IMR-90 (cell line): ENCODE data around the gene SORBS1. TPM values are rescaled to one million over a fixed set of nuclear protein-coding genes. Genes with fewer than 3 reads are reported as not detected.

Experiments
- ATAC-seq: fragments of 200-7000 bp; cut with Tn5 transposase; 2 replicates; pipeline ENCODE4 v1.9.1; 2020; ENCODE audit warnings: low read depth, mild to moderate bottlenecking, moderate library complexity
- BruUV-seq: library from RNA; stranded (reverse); fragments of 400-500 nt; replicated peaks from 2 replicates; lab custom pipeline; 2021; lab: Mats Ljungman, UMichigan
- CTCF ChIA-PET: fragments of 300-600 bp; formaldehyde crosslinking; extraction: SDS; loops from one replicate; lab custom pipeline; 2021; ENCODE audit warnings: antibody characterized with exemption; lab: Yijun Ruan, JAX
- POLR2A ChIA-PET: fragments of 300-600 bp; sonication (Branson Sonifier 250); formaldehyde crosslinking; loops from one replicate; lab custom pipeline; 2022; ENCODE audit warnings: antibody characterized with exemption; ENCODE audit not compliant: unreplicated experiment; lab: Charles Lee
- DNase-seq: peaks from one replicate; pipeline ENCODE4 v3.0.0; 2013
- H2AFZ ChIP-seq: replicated peaks from 2 replicates; pipeline ENCODE3; 2013; ENCODE audit warnings: low read length, mild to moderate bottlenecking; ENCODE audit not compliant: poor library complexity
- H2AK5ac ChIP-seq: 2 replicates; pipeline ENCODE4 v1.6.1; 2013; ENCODE audit warnings: low read depth, low read length, inconsistent platforms
- H2AK9ac ChIP-seq: replicated peaks from 2 replicates; pipeline ENCODE3; 2013; ENCODE audit warnings: mild to moderate bottlenecking, low read depth, low read length, moderate library complexity; ENCODE audit not compliant: poor library complexity
- H2BK120ac ChIP-seq: 2 replicates; pipeline ENCODE4 v1.6.1; 2013; ENCODE audit warnings: low read depth, low read length, inconsistent platforms
- H2BK15ac ChIP-seq: 3 replicates; pipeline ENCODE4 v1.6.1; 2013; ENCODE audit warnings: low read depth, low read length, inconsistent platforms
- H2BK20ac ChIP-seq: 2 replicates; pipeline ENCODE4 v1.6.1; 2013; ENCODE audit warnings: low read depth, mild to moderate bottlenecking, inconsistent platforms, low read length, moderate library complexity
- H2BK5ac ChIP-seq: 2 replicates; pipeline ENCODE4 v1.6.1; 2013; ENCODE audit warnings: mild to moderate bottlenecking, low read depth, low read length, inconsistent platforms; ENCODE audit not compliant: poor library complexity, severe bottlenecking
- H3K14ac ChIP-seq: replicated peaks from 2 replicates; pipeline ENCODE4 v1.6.1; 2013; ENCODE audit warnings: low read depth, low read length, inconsistent platforms
- H3K18ac ChIP-seq: 2 replicates; pipeline ENCODE4 v1.6.1; 2013; ENCODE audit warnings: low read depth, low read length, control low read depth
- H3K23ac ChIP-seq: 2 replicates; pipeline ENCODE4 v1.6.1; 2013; ENCODE audit warnings: low read depth, low read length, inconsistent platforms
- H3K27ac ChIP-seq: 2 replicates; pipeline ENCODE4 v1.5.1; 2013; ENCODE audit warnings: mild to moderate bottlenecking, control low read depth, low read length; ENCODE audit not compliant: insufficient read depth
- H3K27me3 ChIP-seq: 2 replicates; pipeline ENCODE4 v1.6.1; 2013; ENCODE audit warnings: low read length; ENCODE audit not compliant: control insufficient read depth, insufficient read depth
- H3K36me3 ChIP-seq: 2 replicates; pipeline ENCODE4 v1.6.1; 2013; ENCODE audit warnings: low read length, mixed read lengths; ENCODE audit not compliant: control insufficient read depth, insufficient read depth
- H3K4ac ChIP-seq: 2 replicates; pipeline ENCODE4 v1.6.1; 2013; ENCODE audit warnings: low read depth, low read length, inconsistent platforms
- H3K4me1 ChIP-seq: 2 replicates; pipeline ENCODE4 v1.6.1; 2013; ENCODE audit warnings: low read length, mixed read lengths; ENCODE audit not compliant: control insufficient read depth, insufficient read depth
- H3K4me2 ChIP-seq: 2 replicates; pipeline ENCODE4 v1.6.1; 2013; ENCODE audit warnings: low read depth, mild to moderate bottlenecking, control low read depth, low read length, moderate library complexity
- H3K4me3 ChIP-seq: 2 replicates; pipeline ENCODE4 v1.5.1; 2013; ENCODE audit warnings: low read depth, mild to moderate bottlenecking, control low read depth, low read length, moderate library complexity; ENCODE audit not compliant: insufficient read depth
- H3K56ac ChIP-seq: 2 replicates; pipeline ENCODE4 v1.6.1; 2013; ENCODE audit warnings: low read length, inconsistent platforms; ENCODE audit not compliant: insufficient read depth; ENCODE audit errors: extremely low read depth
- H3K79me1 ChIP-seq, 2 experiments: 2 replicates each; pipeline ENCODE4 v1.6.1; 2013; ENCODE audit warnings: low read length in 2 of 2, inconsistent platforms in 1 of 2, low read depth in 1 of 2
- H3K9ac ChIP-seq: 2 replicates; pipeline ENCODE4 v1.6.1; 2013; ENCODE audit warnings: low read depth, low read length, control low read depth
- H3K9me1 ChIP-seq: 2 replicates; pipeline ENCODE4 v1.6.1; 2013; ENCODE audit warnings: low read length, inconsistent platforms; ENCODE audit not compliant: insufficient read depth
- H3K9me3 ChIP-seq: 2 replicates; pipeline ENCODE4 v1.6.1; 2013; ENCODE audit warnings: low read length; ENCODE audit not compliant: control insufficient read depth, insufficient read depth
- H4K20me1 ChIP-seq: 2 replicates; pipeline ENCODE4 v1.6.1; 2013; ENCODE audit warnings: low read length, inconsistent platforms; ENCODE audit not compliant: insufficient read depth
- H4K5ac ChIP-seq: 2 replicates; pipeline ENCODE4 v1.6.1; 2013; ENCODE audit warnings: mild to moderate bottlenecking, low read depth, low read length, control low read depth
- H4K8ac ChIP-seq, 2 experiments: 2 replicates each; pipeline ENCODE4 v1.6.1; 2013; ENCODE audit warnings: low read depth in 2 of 2, low read length in 2 of 2, control low read depth in 1 of 2, inconsistent platforms in 1 of 2
- H4K91ac ChIP-seq: 2 replicates; pipeline ENCODE4 v1.6.1; 2013; ENCODE audit warnings: low read depth, low read length, inconsistent platforms; ENCODE audit not compliant: insufficient read depth
- WGBS, 2 experiments: methylation state at CpG; one replicate each; pipeline versions ENCODE4 v1.1.5 to v1.1.7; 2013; ENCODE audit warnings: missing lambda C conversion rate in 2 of 2; ENCODE audit not compliant: insufficient read length in 1 of 2; ENCODE audit errors: extremely low coverage in 2 of 2; 5-methylcytosine and 5-hydroxymethylcytosine counted together
- dilution Hi-C: fragments of 300-500 bp; cut with HindIII; formaldehyde crosslinking; loops from one replicate; pipeline ENCODE4 v1.14.3; 2018; ENCODE audit warnings: low sequenced_read_pairs; ENCODE audit not compliant: unreplicated experiment
- in situ Hi-C: fragments of 300-500 bp; cut with MboI; formaldehyde crosslinking; loops from 3 replicates; pipeline ENCODE4 v1.14.3; 2019; ENCODE audit warnings: low sequenced_read_pairs, inconsistent platforms, mixed read lengths
- intact Hi-C: fragments of 100-400 bp; cut with micrococcal nuclease; formaldehyde crosslinking; loops from 2 replicates; pipeline ENCODE4 v1.10.0; 2022
- polyA plus RNA-seq, 3 experiments: library from polyadenylated mRNA; depleted of rRNA; stranded (reverse); fragments of >200 nt; gene quantifications; 2 replicates each; pipeline ENCODE4 v1.2.3, GENCODE V29; 2012; ENCODE audit warnings: low replicate concordance in 1 of 3
- total RNA-seq: library from RNA; depleted of rRNA; stranded (reverse); fragments of >200 nt; gene quantifications from 2 replicates; pipeline ENCODE4 v1.2.3, GENCODE V29; 2012
- TF ChIP-seq, protein P1 (sequence below): fragments of 150-350 bp; IDR thresholded peaks from 2 replicates; pipeline ENCODE4 v1.6.1; 2016; ENCODE audit warnings: low read depth, mild to moderate bottlenecking, low read length, moderate library complexity, borderline replicate concordance

SORBS1 gene
- total and polyA plus RNA-seq, 2 of the 4 experiments (the other 2 are of a cell fraction): 0.18 to 0.32 TPM

DNA sequence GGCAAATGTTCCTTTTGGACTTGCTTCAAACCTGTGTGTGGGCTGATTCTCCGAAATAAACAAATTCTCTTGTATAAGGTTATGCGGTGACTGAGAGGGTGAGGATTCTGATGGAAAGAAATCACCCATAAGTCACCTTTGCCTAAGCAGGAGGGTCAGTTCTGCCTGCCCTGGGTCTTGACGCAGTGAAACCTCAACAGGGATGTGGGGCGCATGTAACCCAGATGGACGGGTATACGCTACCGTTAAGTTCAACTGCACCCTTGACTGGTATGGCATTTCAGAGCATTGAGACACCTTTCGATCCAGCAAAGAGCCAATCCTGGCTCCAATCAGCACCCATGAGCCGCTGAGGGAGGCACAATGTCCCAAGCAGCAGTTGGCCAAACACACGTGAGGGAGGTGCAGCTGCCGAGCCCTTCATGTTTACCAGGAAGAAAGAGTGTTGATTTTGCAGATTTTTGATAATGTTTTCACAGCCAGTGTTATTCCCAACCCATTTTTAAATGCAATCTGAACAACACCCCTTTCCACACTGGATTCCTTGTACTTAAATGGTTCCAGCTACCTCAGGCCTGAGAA is 48.1 kb downstream of the SORBS1 start:
- Histone ChIP-seq H3K9me3 (no peaks in the 10 kb centered on the region), H3K27me3 (no peaks in the 10 kb centered on the region; the same call in 1 of the 2 replicates), H3K23ac (no peak overlapping the region), H2BK20ac (no peak overlapping the region), H3K56ac (no peak overlapping the region), H3K4me3 (no peak overlapping the region), H4K91ac (no peak overlapping the region), H2AK5ac (no peak overlapping the region), H4K20me1 (no peaks in the 10 kb centered on the region), H2AK9ac (no peak overlapping the region), H3K14ac (no peak overlapping the region), H3K79me1 (no peaks in the 10 kb centered on the region), H3K36me3 (no peaks in the 10 kb centered on the region), H3K9ac (no peak overlapping the region), H3K27ac (no peak overlapping the region), H2BK5ac (no peak overlapping the region), H2BK120ac (no peak overlapping the region), H3K4me2 (no peak overlapping the region), H3K9me1 (no peaks in the 10 kb centered on the region), H4K8ac (no peak overlapping the region), H3K18ac (no peak overlapping the region), H3K4me1 (0 out of 2 replicates have a peak, but pooled peaks cover 2% of the 10 kb centered on the region), H2AFZ (no peak overlapping the region), H4K5ac (no peak overlapping the region), H3K4ac (no peak overlapping the region), H2BK15ac (no peak overlapping the region)
- DNase-seq (no peak), ATAC-seq (no peak)
- dilution Hi-C loops: no loop called here
- TF ChIP-seq, protein P1, sequence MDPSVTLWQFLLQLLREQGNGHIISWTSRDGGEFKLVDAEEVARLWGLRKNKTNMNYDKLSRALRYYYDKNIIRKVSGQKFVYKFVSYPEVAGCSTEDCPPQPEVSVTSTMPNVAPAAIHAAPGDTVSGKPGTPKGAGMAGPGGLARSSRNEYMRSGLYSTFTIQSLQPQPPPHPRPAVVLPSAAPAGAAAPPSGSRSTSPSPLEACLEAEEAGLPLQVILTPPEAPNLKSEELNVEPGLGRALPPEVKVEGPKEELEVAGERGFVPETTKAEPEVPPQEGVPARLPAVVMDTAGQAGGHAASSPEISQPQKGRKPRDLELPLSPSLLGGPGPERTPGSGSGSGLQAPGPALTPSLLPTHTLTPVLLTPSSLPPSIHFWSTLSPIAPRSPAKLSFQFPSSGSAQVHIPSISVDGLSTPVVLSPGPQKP: no peak
- BruUV-seq: no TSS peak
- POLR2A ChIA-PET: no interaction called here
- in situ Hi-C loops: no loop called here
- CTCF ChIA-PET: no interaction called here
- WGBS, 2 experiments: 69% methylated on average over 7 of the region's 11 CpGs; no CpG with 5 or more reads in 1 of the 2 experiments
- intact Hi-C loops: no loop called here
